GM20431 (cell line): Measurements from ENCODE around the gene GPR61.

ENCODE experiments used
- in situ Hi-C: fragments of 300-500 bp; cut with MseI, MboI; formaldehyde crosslinking; loops from one replicate; pipeline ENCODE4 v1.15.0; 2020; ENCODE audit warnings: low sequenced_read_pairs; ENCODE audit not compliant: unreplicated experiment

GPR61 gene

DNA sequence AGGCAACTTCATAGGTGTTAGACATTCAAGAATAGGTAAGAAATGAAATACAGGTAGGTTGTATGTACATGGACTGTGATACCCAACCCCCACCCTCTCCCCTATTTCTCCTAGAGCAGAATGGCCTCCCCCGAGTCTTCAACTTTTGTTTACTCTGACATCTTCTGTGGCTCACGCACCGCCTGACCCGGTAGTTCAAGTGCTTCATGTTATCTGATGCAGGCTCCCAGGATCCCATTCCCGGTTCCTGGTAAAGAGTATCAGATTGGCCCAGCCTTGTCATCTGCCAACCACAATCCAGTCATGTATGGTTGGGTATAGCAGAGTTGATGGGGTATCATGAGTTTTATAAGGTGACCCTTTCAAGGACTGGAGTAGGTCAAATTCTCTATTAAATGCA lies 17.8 kb downstream of the GPR61 start:
- in situ Hi-C loops = no loop called here

DNA sequence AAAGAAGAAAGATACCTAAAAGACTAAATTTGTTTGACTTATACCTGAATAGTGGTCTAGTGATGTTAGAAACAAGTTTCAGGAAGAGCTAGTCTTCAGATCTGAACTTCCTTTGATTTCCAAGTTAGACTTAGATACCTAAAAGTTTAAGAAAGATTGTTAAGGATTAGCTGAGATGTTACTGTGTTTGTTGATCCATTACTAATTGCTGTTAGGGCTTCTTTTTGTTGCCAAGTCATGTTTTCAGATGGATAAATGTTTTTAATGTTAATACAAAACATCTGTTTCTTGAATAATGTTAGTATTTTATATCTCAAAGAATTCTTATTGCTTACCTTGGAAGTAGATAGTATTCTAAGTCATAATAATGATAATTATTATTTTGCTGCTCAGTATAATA lies 20.3 kb downstream of the GPR61 start:
- in situ Hi-C loops = no loop called here

DNA sequence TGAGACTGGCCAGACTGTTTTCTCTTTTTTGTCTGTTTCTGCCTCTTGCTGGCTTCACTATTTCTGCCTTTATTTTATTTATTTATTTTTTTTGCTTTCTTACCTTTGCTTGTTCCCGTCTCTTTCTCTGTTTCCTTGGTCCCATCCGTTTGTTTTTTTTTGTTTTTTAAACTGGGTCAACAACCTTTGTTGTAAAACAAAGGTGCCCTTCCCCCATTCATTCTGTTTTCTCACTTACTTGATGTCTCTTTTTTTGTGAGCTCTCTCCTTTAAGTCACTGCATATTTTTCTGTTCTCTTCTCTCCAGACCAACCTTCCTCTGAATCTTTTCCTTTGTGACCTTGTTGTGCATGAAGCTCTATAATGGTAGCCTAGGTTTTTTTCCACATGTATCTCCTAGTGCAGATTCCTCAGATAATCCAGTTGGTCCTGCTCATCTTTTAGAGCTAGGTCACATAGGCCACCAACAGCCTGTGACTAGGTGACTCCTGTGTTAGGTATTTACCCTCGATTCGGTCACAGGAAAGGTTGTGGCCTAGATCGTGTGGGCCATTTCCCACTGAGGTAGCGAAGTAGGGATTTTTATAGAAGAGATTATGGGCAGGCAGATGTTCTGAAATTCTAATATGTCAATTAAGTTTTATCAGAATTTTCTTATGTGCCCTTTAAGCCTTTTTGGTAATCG lies 24.7 kb downstream of the GPR61 start:
- in situ Hi-C loops = no loop called here

DNA sequence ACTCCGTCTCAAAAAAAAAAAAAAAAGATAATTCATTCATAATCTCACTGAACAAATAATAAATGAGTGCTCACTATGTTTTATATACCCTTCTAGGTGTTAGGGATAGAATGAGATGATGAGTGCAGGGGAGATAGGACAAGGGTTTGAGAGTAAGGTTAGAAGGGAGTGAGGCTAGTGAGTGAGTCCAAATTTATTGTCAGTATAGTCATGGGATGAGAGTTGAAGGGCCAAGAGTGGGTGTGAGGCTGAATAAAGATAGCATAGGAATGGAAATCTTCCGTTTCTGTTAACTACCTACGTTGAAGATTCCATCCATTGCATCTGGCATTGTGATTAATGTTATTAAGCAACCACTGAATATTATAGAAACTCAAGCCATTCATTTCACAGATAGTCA lies 25.6 kb downstream of the GPR61 start:
- in situ Hi-C loops = no loop called here

DNA sequence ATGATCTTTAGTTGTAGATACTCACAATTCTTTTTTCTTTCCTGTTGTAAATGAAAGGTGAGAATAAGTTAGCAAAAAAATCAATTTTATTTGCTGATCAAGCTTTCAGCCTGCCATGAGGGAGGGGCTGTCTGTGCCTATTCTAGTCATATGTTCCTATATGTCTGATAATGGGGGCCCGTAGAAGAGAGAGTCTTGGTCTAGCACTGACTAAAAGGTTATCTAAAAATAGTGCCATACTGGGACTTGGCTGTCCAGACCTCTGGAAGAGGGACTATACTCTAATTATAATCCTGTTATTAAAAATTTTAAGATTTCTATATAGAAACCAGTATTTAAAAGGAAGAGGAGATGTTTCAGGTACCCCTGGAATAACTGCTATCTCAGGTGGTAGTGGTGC lies 27.3 kb downstream of the GPR61 start:
- in situ Hi-C loops = no loop called here

DNA sequence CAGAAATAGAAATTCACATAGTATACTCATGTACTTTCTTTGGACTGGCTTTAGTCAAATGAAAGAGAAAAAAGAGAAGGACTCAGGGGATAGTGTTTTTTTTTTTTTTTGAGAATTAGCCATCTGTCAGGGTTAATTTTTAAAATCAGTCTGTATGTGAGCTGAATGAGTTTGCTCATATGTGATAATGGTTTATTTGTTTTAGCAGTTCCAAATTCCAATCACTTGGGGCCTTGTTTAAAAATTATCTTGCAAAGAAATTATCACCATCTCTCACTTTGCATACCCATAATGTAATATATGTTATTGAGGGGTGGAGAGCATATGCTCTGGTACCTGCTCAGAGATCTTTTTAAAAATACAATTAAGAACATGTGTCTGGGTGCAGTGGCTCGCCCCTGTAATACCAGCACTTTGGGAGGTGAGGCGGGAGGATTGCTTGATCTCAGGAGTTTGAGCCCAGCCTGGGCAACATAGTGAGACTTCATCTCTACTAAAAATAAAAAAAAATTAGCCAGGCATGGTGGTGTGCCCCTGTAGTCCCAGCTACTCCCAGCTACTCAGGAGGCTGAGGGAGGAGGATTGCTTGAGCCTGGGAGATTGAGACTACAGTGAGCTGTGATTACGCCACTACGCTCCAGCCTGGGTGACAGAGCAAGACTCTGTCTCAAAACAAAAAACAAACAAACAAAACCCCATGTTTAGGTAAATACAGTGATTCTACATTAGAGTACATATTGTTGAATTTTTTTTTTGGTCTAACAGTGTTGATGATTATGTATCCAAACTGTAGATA lies 28.4 kb downstream of the GPR61 start:
- in situ Hi-C loops = no loop called here

DNA sequence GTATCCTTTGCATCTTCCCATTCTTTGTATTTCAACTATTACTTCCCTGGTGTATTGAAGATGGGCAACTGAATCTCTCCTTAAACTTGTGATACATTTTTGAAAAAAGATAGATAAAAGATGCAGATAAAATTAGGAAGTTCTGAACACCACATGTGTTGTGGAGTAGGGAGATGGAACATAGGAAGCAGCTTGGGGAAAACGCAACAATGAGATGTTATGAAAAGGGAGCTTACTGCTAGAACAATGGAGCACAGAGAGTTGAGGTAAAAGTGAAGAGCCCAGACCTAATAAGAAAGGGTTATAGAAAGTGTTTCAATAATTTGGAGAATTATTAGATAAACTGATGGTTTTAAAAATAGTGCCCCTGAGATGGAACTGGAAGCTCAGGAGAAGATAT lies 29.7 kb downstream of the GPR61 start:
- in situ Hi-C loops = no loop called here

DNA sequence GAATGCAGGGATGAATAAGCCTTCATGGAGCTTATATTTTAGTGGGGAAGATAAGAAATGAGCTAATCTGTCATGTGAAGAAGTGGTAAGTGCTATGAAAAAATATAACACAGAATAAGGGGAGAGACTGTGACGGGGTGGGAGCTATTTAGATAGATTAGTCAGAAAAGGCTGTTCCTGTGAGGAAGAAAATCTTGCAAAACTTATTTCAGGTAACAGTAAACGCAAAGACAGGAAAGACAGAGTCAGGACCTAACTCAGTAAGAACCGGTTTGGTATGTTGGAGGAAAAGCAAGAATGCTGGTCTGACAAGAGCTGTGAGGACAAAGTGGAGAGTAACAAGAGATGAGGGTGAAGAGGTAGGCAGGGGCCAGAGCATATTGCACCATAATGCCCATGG lies 30.7 kb downstream of the GPR61 start:
- in situ Hi-C loops = no loop called here

DNA sequence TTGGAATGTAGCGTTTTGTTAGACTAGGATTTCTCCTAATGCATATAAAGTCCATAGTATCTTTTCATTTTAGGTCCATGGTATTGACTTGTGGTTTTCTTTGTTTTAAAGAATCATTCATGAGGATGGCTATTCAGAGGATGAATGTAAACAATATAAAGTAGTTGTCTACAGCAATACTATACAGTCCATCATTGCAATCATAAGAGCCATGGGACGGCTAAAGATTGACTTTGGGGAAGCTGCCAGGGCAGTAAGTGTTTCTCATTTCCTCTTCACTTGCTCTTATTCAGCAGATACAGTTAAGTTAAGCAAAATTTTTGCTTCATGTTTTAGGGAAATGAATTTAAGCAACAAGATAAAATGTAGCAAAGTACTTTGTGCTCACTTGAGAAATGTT lies 34.1 kb downstream of the GPR61 start:
- in situ Hi-C loops = no loop called here

DNA sequence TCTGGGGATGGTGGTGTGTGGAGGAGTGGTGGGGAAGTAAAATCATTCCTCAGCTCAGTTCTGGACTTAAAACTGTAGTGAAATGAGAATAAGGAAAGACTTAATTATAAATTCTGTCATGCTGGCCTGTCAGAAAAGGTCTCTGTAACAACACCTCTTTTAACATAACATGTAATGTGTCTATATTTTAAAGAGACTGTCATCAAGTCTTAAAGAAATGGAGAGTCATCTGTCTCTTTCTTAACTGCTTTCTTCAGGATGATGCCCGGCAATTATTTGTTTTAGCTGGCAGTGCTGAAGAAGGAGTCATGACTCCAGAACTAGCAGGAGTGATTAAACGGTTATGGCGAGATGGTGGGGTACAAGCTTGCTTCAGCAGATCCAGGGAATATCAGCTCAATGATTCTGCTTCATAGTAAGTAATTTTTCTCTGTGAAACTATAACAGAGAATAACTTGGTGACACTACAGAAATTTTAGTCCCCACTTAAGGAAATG lies 39.3 kb downstream of the GPR61 start:
- in situ Hi-C loops = no loop called here

DNA sequence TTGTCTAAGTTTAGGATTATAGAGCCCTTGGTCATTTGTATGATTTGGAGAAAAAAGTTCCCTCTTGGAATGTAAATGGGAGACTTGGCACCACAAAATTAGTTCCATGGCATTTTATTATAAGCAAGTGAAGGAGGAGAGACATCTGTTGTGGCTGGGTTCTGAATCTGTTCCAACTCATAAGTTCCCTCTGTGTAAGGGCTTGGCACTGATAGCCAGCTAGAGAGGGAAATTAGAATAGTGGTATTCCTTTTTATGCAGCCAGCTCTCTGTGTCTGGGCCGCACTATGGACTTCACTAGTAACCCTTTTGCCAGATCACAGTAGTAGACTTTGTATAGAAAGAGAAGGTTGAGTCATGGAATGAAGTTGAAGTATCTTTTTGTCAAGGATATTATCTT lies 39.8 kb downstream of the GPR61 start:
- in situ Hi-C loops = no loop called here

DNA sequence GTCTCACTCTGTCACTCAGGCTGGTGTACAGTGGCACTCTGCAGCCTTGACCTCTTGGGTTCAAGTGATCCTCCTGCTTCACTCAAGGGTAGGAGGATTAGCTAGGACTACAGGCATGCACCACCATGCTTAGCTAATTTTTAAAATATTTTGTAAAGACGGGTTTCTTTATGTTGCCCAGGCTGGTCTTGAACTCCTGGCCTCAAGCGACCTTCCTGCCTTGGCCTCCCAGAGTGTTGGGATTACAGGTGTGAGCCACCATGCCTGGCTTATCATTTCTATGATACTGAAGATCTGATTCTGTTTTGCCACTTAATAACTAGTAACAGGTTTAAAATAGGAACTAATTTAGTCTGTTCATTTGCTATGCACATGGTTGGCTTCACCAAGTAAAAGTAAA lies 42.3 kb downstream of the GPR61 start:
- in situ Hi-C loops = no loop called here

DNA sequence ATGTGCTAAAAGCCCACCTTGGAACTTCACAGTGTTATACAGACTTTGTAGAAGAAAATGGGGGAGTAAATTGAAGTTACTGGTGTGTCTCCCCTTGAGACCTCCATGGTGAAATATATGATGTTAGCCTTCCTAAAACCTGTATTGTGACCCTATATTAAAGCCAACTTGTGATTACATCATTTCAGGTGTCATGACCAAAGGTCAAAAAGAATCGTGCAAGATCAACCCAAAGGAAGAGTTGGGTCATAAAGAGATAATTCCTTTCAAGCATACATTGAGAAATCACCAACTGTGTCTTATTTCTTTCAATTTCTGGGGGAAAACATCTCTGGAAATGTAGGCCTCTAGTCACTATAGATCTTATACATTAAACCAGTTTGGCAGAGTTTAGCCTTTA lies 45.1 kb downstream of the GPR61 start:
- in situ Hi-C loops = no loop called here

DNA sequence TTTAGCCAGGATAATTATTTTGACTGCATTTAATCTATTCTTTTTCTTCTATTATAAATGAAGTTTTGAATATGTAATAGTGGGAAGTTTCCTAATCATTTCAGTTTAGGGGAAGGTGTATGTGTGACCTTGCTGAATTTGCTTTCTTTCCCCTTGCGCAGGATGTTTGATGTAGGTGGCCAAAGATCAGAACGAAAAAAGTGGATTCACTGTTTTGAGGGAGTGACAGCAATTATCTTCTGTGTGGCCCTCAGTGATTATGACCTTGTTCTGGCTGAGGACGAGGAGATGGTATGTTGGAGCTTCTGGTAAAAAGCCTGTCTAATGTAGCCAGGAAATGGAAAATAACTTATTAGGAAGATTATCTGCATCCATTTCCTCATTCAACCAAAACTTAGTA lies 46.4 kb downstream of the GPR61 start:
- in situ Hi-C loops = no loop called here

DNA sequence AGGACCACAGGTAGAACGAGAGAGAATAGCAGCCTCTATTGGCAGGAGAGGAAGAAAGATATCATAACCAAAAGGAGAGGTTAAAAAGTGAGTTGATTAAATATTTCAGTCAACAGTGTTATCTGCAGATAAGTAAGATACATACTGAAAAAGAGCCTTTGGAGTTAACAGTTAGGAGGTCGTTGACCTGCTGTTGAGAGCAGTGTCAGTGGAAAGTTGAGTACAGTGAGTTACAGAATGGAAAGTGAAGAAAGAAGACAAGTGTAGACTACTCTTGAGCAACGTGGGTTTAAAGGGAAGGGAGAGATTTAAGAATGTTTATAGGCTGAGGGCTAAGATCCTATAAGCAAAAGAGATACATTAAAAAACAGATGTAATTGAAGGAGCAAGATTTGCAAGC lies 49.5 kb downstream of the GPR61 start:
- in situ Hi-C loops = no loop called here

DNA sequence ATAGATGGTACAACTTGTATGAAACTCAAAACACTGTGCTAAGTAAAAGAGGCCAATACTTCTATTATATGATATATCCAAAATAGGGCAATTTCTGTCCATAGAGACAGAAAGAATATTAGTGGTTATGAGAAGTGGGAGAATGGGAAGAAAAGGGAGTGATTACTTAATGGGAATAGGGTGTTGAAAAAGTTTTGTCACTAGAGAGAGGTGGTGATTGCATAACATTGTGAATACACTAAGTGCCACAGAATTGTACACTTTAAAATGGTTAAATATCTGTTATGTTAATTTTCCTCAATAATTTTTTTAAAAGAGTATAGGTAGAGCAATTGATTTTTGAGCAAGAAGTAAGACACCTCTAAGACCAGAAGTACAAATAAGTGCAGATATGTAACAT lies 50.0 kb downstream of the GPR61 start:
- in situ Hi-C loops = no loop called here

DNA sequence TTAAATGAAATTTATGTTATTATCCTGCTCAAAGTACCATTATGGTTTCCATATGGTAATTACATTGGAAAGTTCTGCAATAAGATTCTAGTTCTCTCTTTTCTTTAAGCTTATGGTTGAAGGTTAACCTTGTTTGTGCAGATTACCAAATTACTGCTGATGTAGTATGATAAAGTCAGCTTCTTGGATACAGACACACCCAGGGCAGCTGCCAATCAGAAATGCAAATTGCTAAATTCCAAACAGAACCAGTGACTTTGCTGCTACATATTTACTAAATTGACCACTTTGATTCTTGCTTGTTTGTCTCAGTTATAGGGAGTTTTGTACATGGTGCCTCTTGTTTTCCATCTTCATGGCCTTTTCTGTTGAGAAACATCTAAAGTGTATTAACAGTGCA lies 53.2 kb downstream of the GPR61 start:
- in situ Hi-C loops = no loop called here

DNA sequence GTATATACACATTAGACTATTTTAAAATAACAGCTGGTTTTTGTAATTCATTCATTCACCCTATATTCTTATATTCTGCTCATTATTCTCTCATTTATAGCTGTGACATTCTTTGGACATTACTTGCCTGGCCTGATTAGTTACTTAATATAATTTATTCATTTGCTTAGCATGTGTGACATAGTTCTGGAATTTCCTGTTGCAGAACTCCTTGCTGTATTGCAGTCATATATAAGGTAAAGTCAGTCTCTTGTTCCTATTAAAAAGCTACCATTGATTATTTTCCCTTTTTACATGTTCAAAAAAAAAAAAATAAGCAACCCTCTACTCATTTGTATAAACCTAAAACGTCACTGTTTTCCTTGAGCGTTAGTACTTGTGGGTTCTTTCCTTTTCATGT lies 55.9 kb downstream of the GPR61 start:
- in situ Hi-C loops = no loop called here
